Uterus (tissue), 2 donors: ENCODE measurements around the gene TNFRSF18.

Experiments used
- POLR2A ChIP-seq, 2 donors: fragments of 450-650 bp; IDR thresholded peaks; one replicate each; pipeline ENCODE4 v1.6.1; 2016; ENCODE audit warnings: antibody characterized with exemption in 2 of 2, mild to moderate bottlenecking in 1 of 2, moderate library complexity in 1 of 2
- TF ChIP-seq, protein P1 (sequence below), 4 experiments: fragments of 200-600 bp in 2 of 4; fragments of 450-650 bp in 2 of 4; sonication (generic) in 2 of 4; IDR thresholded peaks; one replicate each; pipeline ENCODE4 v1.5.1; 2016 to 2019; ENCODE audit warnings: antibody characterized with exemption in 4 of 4, mild to moderate bottlenecking in 2 of 4, moderate library complexity in 1 of 4

DNA sequence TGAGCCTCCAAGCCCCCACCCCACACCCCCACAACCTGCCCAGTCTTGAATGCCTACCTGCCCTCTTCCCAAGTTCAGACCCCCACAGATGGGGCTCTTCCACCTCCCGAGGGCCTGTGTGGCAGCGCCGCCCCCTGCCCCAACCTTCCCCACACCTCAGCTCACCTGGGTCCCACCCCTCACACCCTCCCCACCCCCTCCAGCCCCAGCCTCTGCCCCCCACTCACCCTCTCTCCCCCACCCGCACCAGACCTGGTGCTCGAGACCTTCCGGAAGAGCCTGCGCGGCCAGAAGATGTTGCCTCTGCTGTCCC, 9.2 kb downstream of the TNFRSF18 start:
- TF ChIP-seq, protein P1, sequence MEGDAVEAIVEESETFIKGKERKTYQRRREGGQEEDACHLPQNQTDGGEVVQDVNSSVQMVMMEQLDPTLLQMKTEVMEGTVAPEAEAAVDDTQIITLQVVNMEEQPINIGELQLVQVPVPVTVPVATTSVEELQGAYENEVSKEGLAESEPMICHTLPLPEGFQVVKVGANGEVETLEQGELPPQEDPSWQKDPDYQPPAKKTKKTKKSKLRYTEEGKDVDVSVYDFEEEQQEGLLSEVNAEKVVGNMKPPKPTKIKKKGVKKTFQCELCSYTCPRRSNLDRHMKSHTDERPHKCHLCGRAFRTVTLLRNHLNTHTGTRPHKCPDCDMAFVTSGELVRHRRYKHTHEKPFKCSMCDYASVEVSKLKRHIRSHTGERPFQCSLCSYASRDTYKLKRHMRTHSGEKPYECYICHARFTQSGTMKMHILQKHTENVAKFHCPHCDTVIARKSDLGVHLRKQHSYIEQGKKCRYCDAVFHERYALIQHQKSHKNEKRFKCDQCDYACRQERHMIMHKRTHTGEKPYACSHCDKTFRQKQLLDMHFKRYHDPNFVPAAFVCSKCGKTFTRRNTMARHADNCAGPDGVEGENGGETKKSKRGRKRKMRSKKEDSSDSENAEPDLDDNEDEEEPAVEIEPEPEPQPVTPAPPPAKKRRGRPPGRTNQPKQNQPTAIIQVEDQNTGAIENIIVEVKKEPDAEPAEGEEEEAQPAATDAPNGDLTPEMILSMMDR (IDR thresholded peaks at IDR 0.05) = no peak
- no peak for TF ChIP-seq POLR2A (IDR thresholded peaks at IDR 0.05)
